Measurements from ENCODE around the gene TM4SF1. TPM values are rescaled to one million over a fixed set of nuclear protein-coding genes. Genes with fewer than 3 reads are reported as not detected.

TM4SF1 gene
- total and polyA plus RNA-seq, 2 experiments from 2014 or later: 0.10 to 0.74 TPM

DNA sequence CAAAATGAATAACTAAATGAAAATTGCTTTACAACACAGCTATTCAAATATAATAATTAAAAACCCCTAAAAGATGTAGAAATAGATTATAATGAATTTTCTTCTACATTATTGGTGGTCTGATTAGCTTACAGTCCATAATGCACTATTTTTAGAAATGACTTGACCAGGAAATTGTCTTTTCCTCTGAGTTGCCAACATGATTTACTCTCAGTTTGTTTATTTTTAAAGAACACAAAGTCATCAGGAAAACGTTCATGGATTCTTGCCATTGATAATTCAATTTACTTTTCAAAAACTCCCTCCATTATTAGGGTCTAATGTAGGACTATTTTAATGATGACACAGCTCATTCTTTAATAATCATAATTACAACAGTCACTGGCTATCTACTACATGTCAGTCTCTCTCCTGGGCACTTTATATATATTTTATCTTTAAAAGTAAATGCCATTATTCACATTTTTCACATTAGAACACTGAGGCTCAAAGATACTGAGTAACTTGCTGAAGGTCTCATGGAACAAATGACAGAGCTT is 45.2 kb downstream of the TM4SF1 start (continued):
- TF ChIP-seq, protein P1, sequence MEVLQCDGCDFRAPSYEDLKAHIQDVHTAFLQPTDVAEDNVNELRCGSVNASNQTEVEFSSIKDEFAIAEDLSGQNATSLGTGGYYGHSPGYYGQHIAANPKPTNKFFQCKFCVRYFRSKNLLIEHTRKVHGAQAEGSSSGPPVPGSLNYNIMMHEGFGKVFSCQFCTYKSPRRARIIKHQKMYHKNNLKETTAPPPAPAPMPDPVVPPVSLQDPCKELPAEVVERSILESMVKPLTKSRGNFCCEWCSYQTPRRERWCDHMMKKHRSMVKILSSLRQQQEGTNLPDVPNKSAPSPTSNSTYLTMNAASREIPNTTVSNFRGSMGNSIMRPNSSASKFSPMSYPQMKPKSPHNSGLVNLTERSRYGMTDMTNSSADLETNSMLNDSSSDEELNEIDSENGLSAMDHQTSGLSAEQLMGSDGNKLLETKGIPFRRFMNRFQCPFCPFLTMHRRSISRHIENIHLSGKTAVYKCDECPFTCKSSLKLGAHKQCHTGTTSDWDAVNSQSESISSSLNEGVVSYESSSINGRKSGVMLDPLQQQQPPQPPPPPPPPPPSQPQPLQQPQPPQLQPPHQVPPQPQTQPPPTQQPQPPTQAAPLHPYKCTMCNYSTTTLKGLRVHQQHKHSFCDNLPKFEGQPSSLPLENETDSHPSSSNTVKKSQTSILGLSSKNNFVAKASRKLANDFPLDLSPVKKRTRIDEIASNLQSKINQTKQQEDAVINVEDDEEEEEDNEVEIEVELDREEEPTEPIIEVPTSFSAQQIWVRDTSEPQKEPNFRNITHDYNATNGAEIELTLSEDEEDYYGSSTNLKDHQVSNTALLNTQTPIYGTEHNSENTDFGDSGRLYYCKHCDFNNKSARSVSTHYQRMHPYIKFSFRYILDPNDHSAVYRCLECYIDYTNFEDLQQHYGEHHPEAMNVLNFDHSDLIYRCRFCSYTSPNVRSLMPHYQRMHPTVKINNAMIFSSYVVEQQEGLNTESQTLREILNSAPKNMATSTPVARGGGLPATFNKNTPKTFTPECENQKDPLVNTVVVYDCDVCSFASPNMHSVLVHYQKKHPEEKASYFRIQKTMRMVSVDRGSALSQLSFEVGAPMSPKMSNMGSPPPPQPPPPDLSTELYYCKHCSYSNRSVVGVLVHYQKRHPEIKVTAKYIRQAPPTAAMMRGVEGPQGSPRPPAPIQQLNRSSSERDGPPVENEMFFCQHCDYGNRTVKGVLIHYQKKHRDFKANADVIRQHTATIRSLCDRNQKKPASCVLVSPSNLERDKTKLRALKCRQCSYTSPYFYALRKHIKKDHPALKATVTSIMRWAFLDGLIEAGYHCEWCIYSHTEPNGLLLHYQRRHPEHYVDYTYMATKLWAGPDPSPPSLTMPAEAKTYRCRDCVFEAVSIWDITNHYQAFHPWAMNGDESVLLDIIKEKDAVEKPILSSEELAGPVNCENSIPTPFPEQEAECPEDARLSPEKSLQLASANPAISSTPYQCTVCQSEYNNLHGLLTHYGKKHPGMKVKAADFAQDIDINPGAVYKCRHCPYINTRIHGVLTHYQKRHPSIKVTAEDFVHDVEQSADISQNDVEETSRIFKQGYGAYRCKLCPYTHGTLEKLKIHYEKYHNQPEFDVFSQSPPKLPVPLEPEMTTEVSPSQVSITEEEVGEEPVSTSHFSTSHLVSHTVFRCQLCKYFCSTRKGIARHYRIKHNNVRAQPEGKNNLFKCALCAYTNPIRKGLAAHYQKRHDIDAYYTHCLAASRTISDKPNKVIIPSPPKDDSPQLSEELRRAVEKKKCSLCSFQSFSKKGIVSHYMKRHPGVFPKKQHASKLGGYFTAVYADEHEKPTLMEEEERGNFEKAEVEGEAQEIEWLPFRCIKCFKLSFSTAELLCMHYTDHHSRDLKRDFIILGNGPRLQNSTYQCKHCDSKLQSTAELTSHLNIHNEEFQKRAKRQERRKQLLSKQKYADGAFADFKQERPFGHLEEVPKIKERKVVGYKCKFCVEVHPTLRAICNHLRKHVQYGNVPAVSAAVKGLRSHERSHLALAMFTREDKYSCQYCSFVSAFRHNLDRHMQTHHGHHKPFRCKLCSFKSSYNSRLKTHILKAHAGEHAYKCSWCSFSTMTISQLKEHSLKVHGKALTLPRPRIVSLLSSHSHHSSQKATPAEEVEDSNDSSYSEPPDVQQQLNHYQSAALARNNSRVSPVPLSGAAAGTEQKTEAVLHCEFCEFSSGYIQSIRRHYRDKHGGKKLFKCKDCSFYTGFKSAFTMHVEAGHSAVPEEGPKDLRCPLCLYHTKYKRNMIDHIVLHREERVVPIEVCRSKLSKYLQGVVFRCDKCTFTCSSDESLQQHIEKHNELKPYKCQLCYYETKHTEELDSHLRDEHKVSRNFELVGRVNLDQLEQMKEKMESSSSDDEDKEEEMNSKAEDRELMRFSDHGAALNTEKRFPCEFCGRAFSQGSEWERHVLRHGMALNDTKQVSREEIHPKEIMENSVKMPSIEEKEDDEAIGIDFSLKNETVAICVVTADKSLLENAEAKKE (CRISPR knock-in tag; IDR thresholded peaks at IDR 0.05): no peak
- TF ChIP-seq CREB1 (CRISPR knock-in tag; IDR thresholded peaks at IDR 0.05; ENCODE audit: low read depth): no peak
- TF ChIP-seq STAT1 (IDR thresholded peaks at IDR 0.05; ENCODE audit: unreplicated experiment): no peak
- no peak for TF ChIP-seq ZNF331 (CRISPR knock-in tag; IDR thresholded peaks at IDR 0.05; ENCODE audit: low read depth)
- no peak for TF ChIP-seq NANOG (IDR thresholded peaks at IDR 0.05; ENCODE audit: borderline replicate concordance)
- TF ChIP-seq, protein P2, sequence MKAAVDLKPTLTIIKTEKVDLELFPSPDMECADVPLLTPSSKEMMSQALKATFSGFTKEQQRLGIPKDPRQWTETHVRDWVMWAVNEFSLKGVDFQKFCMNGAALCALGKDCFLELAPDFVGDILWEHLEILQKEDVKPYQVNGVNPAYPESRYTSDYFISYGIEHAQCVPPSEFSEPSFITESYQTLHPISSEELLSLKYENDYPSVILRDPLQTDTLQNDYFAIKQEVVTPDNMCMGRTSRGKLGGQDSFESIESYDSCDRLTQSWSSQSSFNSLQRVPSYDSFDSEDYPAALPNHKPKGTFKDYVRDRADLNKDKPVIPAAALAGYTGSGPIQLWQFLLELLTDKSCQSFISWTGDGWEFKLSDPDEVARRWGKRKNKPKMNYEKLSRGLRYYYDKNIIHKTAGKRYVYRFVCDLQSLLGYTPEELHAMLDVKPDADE (IDR thresholded peaks at IDR 0.05): no peak

GRCh38 chr3:149331396-149331795 is 46.1 kb downstream of the TM4SF1 start:
- Mint-ChIP-seq H3K4me1 (peaks cover 16% of the 10 kb centered on the region), H3K36me3 (ENCODE audit: low read depth) (no peaks in the 10 kb centered on the region), H3K27ac (no peak overlapping the region), H3K27me3 (ENCODE audit: insufficient read depth, low read depth, poor library complexity) (no peaks in the 10 kb centered on the region), H3K9me3 (no peaks in the 10 kb centered on the region), H3K4me3 (no peak overlapping the region)
- Histone ChIP-seq H2AFZ (no peak overlapping the region), H3K4me2 (no peak overlapping the region), H3K27ac (ENCODE audit: low read depth) (no peak overlapping the region), H3K9me2 (ENCODE audit: insufficient read depth) (0 out of 2 replicates have a peak, but pooled peaks cover 3% of the 10 kb centered on the region), H3K4me3 (no peak overlapping the region), H3K36me3 (ENCODE audit: insufficient read depth) (no peaks in the 10 kb centered on the region), H3K79me2 (replicated peaks; ENCODE audit: insufficient read depth) (no peaks in the 10 kb centered on the region), H4K20me1 (replicated peaks; ENCODE audit: insufficient read depth) (no peaks in the 10 kb centered on the region), H3F3A (replicated peaks; ENCODE audit: low read depth) (no peaks in the 10 kb centered on the region), H3K4me1 (ENCODE audit: insufficient read depth) (peaks cover 18% of the 10 kb centered on the region), H3K27me3 (ENCODE audit: insufficient read depth) (no peaks in the 10 kb centered on the region)
- ATAC-seq (no peak), DNase-seq (ENCODE audit: low spot score) (no peak)
- TF ChIP-seq, protein P3, sequence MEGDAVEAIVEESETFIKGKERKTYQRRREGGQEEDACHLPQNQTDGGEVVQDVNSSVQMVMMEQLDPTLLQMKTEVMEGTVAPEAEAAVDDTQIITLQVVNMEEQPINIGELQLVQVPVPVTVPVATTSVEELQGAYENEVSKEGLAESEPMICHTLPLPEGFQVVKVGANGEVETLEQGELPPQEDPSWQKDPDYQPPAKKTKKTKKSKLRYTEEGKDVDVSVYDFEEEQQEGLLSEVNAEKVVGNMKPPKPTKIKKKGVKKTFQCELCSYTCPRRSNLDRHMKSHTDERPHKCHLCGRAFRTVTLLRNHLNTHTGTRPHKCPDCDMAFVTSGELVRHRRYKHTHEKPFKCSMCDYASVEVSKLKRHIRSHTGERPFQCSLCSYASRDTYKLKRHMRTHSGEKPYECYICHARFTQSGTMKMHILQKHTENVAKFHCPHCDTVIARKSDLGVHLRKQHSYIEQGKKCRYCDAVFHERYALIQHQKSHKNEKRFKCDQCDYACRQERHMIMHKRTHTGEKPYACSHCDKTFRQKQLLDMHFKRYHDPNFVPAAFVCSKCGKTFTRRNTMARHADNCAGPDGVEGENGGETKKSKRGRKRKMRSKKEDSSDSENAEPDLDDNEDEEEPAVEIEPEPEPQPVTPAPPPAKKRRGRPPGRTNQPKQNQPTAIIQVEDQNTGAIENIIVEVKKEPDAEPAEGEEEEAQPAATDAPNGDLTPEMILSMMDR (conservative IDR thresholded peaks at IDR 0.05; ENCODE audit: low read depth in 2 of 2): no peak
- TF ChIP-seq EZH2 (IDR thresholded peaks at IDR 0.05; ENCODE audit: low read depth, unreplicated experiment) (no peak), JUNB (IDR thresholded peaks at IDR 0.05; ENCODE audit: unreplicated experiment) (no peak)
